ENCODE data around the gene SURF4.

DNA sequence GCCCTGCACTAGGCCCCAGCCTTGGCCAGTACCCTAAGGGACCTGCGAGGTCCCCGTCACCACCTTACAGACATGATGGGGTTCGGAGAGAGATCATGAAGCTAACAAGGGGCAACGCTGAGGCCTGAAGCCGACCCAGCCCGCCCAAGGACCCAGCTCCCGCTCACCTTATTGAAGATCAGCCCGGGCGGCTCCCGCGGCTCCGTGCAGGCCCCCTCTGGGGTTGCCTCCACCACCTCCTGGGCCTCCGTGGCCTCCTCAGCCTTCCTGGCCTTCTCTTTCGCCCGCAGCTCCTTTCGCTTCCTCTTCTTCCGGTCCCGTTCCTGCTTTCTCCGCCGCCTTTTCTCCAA lies 43.5 kb downstream of the SURF4 start:
- TF ChIP-seq EZH2 (IDR thresholded peaks at IDR 0.05; ENCODE audit: borderline replicate concordance, low read depth, low read length, severe bottlenecking): no peak
- TF ChIP-seq, protein P1, sequence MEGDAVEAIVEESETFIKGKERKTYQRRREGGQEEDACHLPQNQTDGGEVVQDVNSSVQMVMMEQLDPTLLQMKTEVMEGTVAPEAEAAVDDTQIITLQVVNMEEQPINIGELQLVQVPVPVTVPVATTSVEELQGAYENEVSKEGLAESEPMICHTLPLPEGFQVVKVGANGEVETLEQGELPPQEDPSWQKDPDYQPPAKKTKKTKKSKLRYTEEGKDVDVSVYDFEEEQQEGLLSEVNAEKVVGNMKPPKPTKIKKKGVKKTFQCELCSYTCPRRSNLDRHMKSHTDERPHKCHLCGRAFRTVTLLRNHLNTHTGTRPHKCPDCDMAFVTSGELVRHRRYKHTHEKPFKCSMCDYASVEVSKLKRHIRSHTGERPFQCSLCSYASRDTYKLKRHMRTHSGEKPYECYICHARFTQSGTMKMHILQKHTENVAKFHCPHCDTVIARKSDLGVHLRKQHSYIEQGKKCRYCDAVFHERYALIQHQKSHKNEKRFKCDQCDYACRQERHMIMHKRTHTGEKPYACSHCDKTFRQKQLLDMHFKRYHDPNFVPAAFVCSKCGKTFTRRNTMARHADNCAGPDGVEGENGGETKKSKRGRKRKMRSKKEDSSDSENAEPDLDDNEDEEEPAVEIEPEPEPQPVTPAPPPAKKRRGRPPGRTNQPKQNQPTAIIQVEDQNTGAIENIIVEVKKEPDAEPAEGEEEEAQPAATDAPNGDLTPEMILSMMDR (IDR thresholded peaks at IDR 0.05; ENCODE audit: extremely low read depth in 1 of 2, insufficient read depth in 1 of 2, low read depth in 1 of 2, low read length in 2 of 2): no peak
- TF ChIP-seq POLR2AphosphoS5 (IDR thresholded peaks at IDR 0.05; ENCODE audit: insufficient read depth, low read depth, low read length): no peak

Data from endothelial cell of umbilical vein (primary cell).